Sigmoid colon (tissue), 7 donors: ENCODE results near the gene PRKD2. TPM values are rescaled to one million over a fixed set of nuclear protein-coding genes. Genes with fewer than 3 reads are reported as not detected.

Experiments used
- DNase-seq: peaks from one replicate; pipeline ENCODE4 v3.0.0-alpha.2; 2019
- H3K27ac ChIP-seq, 4 donors: fragments of 200-600 bp; sonication (generic); one replicate each; pipeline ENCODE4 v1.5.1; 2016 to 2019; ENCODE audit warnings: mild to moderate bottlenecking in 1 of 4
- H3K27me3 ChIP-seq, 3 donors: fragments of 200-600 bp; sonication (generic); one replicate each; pipeline ENCODE4 v1.5.1; 2019; ENCODE audit warnings: mild to moderate bottlenecking in 1 of 3
- H3K36me3 ChIP-seq, 4 donors: fragments of 200-600 bp; sonication (generic); one replicate each; pipeline ENCODE4 v1.5.1; 2016 to 2019
- H3K4me1 ChIP-seq, 4 donors: fragments of 200-600 bp; sonication (generic); one replicate each; pipeline ENCODE4 v1.5.1; 2017 to 2019
- H3K4me3 ChIP-seq, 4 donors: fragments of 200-600 bp; sonication (generic); one replicate each; pipeline ENCODE4 v1.5.1; 2017 to 2019; ENCODE audit warnings: mild to moderate bottlenecking in 2 of 4, moderate library complexity in 1 of 4
- H3K9me3 ChIP-seq, 4 donors: fragments of 200-600 bp in 3 of 4; sonication (generic) in 3 of 4; one replicate each; pipeline versions ENCODE4 v1.5.1 to v1.6.1; 2013 to 2019
- EP300 ChIP-seq, 4 donors: sonication (generic); formaldehyde crosslinking; IDR thresholded peaks; one replicate each; pipeline ENCODE4 v1.6.1; 2017; ENCODE audit warnings: antibody characterized with exemption in 4 of 4
- POLR2A ChIP-seq, 2 donors: fragments of 450-650 bp; IDR thresholded peaks; one replicate each; pipeline ENCODE4 v1.6.1; 2016; ENCODE audit warnings: antibody characterized with exemption in 2 of 2, mild to moderate bottlenecking in 2 of 2, moderate library complexity in 2 of 2
- POLR2AphosphoS5 ChIP-seq, 4 donors: sonication (generic); formaldehyde crosslinking; IDR thresholded peaks; one replicate each; pipeline ENCODE4 v1.6.1; 2017; ENCODE audit warnings: antibody characterized with exemption in 4 of 4
- WGBS, 2 donors: extraction: QIAGEN DNeasy Blood & Tissue Kit; methylation state at CpG; one replicate each; pipeline ENCODE4 v1.1.7; 2013; 5-methylcytosine and 5-hydroxymethylcytosine counted together
- intact Hi-C: fragments of 100-400 bp; cut with DNase I; formaldehyde crosslinking; loops from one replicate; pipeline ENCODE4 v1.15.1; 2023
- polyA plus RNA-seq, 3 donors: library from polyadenylated mRNA; stranded (reverse); fragments of 200-250 nt; gene quantifications; one replicate each; pipeline ENCODE4 v1.2.3, GENCODE V29; 2013
- total RNA-seq, 4 donors: library from RNA; depleted of rRNA; stranded (reverse); fragments of >200 nt; gene quantifications; one replicate each; pipeline ENCODE4 v1.1.0, GENCODE V29; 2016
- TF ChIP-seq, protein P1 (sequence below), 4 experiments: fragments of 450-650 bp in 3 of 4; fragments of 200-600 bp in 1 of 4; IDR thresholded peaks; one replicate each; pipeline ENCODE4 v1.5.1; 2016 to 2019; ENCODE audit warnings: antibody characterized with exemption in 4 of 4, mild to moderate bottlenecking in 3 of 4, moderate library complexity in 2 of 4
- donor health status: healthy with polysubstance abuse.
- donor health status: Bipolar disorder and iron deficiency.
- donor health status: healthy.

The PRKD2 gene
- total and polyA plus RNA-seq, 7 donors: 14.7 to 51.7 (median 18.6) TPM

DNA sequence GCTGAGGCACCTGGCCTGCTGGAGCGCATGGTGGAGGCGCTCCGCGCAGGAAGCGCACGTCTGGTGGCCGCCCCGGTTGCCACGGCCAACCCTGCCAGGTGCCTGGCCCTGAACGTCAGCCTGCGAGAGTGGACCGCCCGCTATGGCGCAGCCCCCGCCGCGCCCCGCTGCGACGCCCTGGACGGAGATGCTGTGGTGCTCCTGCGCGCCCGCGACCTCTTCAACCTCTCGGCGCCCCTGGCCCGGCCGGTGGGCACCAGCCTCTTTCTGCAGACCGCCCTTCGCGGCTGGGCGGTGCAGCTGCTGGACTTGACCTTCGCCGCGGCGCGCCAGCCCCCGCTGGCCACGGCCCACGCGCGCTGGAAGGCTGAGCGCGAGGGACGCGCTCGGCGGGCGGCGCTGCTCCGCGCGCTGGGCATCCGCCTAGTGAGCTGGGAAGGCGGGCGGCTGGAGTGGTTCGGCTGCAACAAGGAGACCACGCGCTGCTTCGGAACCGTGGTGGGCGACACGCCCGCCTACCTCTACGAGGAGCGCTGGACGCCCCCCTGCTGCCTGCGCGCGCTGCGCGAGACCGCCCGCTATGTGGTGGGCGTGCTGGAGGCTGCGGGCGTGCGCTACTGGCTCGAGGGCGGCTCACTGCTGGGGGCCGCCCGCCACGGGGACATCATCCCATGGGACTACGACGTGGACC is 39.1 kb upstream of the PRKD2 start:
- H3K36me3 ChIP-seq: peaks cover 0 to 37% (median 2%) of the 10 kb centered on the region in 4 donors
- H3K4me3 ChIP-seq: no peak overlapping the region
- H3K27ac ChIP-seq: peak overlapping the region in 3 of 4 donors; percentile 19 to 54 (median 52)
- DNase-seq: peak; percentile 60
- 96% methylated on average over 86 of the region's 86 CpGs for WGBS, 2 donors
- H3K4me1 ChIP-seq: peaks cover 0 to 24% (median 20%) of the 10 kb centered on the region in 4 donors
- H3K27me3 ChIP-seq: no peaks in the 10 kb centered on the region
- intact Hi-C loops: loop anchor here (5.0 kb wide), 1 partner anchor 236 kb away; no protein-coding TSS in a partner anchor
- H3K9me3 ChIP-seq: no peaks in the 10 kb centered on the region
- no peak for TF ChIP-seq POLR2AphosphoS5 (IDR thresholded peaks at IDR 0.05)
- TF ChIP-seq, protein P1, sequence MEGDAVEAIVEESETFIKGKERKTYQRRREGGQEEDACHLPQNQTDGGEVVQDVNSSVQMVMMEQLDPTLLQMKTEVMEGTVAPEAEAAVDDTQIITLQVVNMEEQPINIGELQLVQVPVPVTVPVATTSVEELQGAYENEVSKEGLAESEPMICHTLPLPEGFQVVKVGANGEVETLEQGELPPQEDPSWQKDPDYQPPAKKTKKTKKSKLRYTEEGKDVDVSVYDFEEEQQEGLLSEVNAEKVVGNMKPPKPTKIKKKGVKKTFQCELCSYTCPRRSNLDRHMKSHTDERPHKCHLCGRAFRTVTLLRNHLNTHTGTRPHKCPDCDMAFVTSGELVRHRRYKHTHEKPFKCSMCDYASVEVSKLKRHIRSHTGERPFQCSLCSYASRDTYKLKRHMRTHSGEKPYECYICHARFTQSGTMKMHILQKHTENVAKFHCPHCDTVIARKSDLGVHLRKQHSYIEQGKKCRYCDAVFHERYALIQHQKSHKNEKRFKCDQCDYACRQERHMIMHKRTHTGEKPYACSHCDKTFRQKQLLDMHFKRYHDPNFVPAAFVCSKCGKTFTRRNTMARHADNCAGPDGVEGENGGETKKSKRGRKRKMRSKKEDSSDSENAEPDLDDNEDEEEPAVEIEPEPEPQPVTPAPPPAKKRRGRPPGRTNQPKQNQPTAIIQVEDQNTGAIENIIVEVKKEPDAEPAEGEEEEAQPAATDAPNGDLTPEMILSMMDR (IDR thresholded peaks at IDR 0.05): no peak

DNA sequence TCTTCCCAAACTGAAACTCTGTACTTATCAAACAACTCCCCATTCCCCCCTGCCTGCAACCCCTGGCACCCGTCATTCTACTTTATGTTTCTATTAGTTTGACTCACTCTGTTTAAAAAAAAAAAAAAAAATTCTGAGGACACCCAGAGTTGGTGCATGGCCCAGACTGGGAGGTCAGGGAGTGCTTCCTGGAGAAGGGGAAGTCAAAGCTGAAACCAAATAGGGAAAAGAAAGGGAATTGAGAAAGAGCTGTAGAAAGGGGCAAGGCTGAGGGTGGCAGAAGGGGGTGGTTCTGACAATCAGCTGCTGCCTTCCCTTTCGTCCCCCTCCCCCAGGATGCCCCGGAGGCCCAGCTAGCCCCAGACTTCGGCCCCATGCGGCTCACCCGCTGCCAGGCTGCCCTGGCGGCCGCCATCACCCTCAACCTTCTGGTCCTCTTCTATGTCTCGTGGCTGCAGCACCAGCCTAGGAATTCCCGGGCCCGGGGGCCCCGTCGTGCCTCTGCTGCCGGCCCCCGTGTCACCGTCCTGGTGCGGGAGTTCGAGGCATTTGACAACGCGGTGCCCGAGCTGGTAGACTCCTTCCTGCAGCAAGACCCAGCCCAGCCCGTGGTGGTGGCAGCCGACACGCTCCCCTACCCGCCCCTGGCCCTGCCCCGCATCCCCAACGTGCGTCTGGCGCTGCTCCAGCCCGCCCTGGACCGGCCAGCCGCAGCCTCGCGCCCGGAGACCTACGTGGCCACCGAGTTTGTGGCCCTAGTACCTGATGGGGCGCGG is 38.4 kb upstream of the PRKD2 start:
- Histone ChIP-seq H3K4me1 (peaks cover 0 to 18% (median 14%) of the 10 kb centered on the region in 4 donors), H3K36me3 (peaks cover 0 to 44% (median 4%) of the 10 kb centered on the region in 4 donors), H3K9me3 (no peaks in the 10 kb centered on the region), H3K4me3 (no peak overlapping the region), H3K27me3 (no peaks in the 10 kb centered on the region), H3K27ac (peak overlapping the region in 3 of 4 donors; percentile 19 to 54 (median 52))
- 86 to 89% methylated on average over 39 of the region's 39 CpGs for WGBS, 2 donors
- peak; percentile 69 for DNase-seq
- no peak for TF ChIP-seq POLR2A (IDR thresholded peaks at IDR 0.05)
- no peak for TF ChIP-seq EP300 (IDR thresholded peaks at IDR 0.05)
- no peak for TF ChIP-seq POLR2AphosphoS5 (IDR thresholded peaks at IDR 0.05)
- TF ChIP-seq, protein P1 (IDR thresholded peaks at IDR 0.05): no peak
- intact Hi-C loops: loop anchor here (5.0 kb wide), 1 partner anchor 237 kb away; no protein-coding TSS in a partner anchor

DNA sequence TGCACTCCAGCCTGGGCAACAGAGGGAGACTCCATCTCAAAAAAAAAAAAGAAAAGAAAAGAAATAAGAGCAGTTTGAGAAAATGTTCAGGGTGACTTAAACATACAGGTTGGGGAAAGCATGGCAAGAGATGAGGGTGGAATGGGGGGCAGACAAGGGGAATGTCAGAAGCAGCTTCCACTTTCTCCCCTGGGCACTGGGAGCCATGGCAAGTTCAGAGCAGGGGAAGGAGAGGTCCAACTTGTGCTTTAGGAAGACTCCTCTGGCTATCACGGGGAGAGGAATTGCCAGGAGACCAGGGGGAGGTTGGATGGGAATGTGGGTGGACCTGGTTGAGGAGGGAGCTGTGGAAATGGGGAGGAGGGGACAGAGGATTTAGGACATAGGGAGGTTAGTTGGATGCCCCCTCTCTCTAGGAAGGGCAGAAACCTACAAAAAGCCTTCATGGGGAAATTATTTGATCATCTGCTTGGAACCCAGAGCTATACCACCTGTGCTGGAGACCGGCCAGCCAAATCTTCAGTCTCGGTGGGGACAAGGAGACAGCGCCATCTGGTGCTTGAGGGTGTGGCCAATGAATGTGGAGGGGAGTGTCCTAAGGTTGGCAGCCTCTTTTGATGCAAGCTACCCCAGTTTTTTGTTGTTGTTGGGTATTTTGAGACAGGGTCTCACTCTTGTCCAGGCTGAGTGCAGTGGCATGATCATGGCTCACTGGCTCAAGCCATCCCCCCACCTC is 36.7 kb upstream of the PRKD2 start:
- Histone ChIP-seq H3K4me1 (peaks cover 0 to 8% (median 4%) of the 10 kb centered on the region in 4 donors), H3K36me3 (peaks cover 0 to 57% (median 7%) of the 10 kb centered on the region in 4 donors), H3K9me3 (no peaks in the 10 kb centered on the region), H3K4me3 (no peak overlapping the region), H3K27ac (no peak overlapping the region), H3K27me3 (no peaks in the 10 kb centered on the region)
- intact Hi-C loops: no loop called here
- no peak for DNase-seq
- WGBS, 2 donors: 11 to 20% methylated on average over 4 of the region's 4 CpGs
- TF ChIP-seq, protein P1 (IDR thresholded peaks at IDR 0.05): peak in 1 of 4 experiments; percentile 27
- no peak for TF ChIP-seq POLR2A (IDR thresholded peaks at IDR 0.05)
- no peak for TF ChIP-seq POLR2AphosphoS5 (IDR thresholded peaks at IDR 0.05)
- TF ChIP-seq EP300 (IDR thresholded peaks at IDR 0.05): no peak

DNA sequence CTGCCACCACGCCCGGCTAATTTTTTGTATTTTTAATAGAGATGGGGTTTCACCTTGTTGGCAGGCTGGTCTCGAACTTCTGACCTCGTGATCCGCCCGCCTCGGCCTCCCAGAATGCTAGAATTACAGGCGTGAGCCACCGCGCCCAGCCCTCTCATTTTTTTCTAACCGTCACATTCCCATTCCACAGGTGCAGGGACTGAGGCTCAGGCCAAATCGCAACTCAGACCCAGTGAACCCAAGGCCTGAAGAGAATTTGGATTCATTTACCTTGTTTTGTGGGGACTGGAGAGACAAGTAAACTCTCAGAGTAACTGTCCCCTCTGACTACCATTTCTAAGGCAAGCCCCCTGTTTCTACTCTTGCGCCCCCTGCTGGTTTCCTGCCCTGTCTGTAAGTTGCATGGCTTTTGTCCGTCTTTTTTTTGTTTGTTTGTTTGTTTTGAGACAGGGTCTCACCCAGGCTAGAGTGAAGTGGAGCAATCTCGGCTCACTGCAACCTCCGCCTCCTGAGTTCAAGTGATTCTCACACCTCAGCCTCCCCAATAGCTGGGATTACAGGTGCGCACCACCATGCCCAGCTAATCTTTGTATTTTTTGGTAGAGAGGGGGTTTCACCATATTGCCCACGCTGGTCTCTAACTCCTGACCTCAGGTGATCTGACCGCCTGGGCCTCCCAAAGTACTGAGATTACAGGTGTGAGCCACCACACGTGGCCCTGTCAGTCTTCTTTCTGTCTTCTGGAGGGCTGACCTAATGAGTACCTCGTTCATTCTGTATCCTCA is 31.6 kb upstream of the PRKD2 start:
- WGBS, 2 donors: 76 to 86% methylated on average over 21 of the region's 21 CpGs
- TF ChIP-seq POLR2A (IDR thresholded peaks at IDR 0.05) (no peak), EP300 (IDR thresholded peaks at IDR 0.05) (no peak)
- TF ChIP-seq, protein P1 (IDR thresholded peaks at IDR 0.05): peak; percentile 32 to 70 (median 66)
- Histone ChIP-seq H3K9me3 (no peaks in the 10 kb centered on the region), H3K4me1 (peaks cover 0 to 29% (median 25%) of the 10 kb centered on the region in 4 donors), H3K27me3 (no peaks in the 10 kb centered on the region), H3K4me3 (no peak overlapping the region), H3K27ac (no peak overlapping the region), H3K36me3 (peaks cover 0 to 36% (median 5%) of the 10 kb centered on the region in 4 donors)
- no peak for DNase-seq
- intact Hi-C loops: loop anchor here (5.0 kb wide), 1 partner anchor 46 kb away; no protein-coding TSS in a partner anchor
